PC-3 (cell line): ENCODE data around the gene PANK3.

Source experiments
- EZH2phosphoT487 ChIP-seq: fragments of 300-600 bp; sonication (generic); IDR thresholded peaks from 2 replicates; pipeline ENCODE4 v1.6.1; 2018; ENCODE audit warnings: mild to moderate bottlenecking, antibody characterized with exemption, low read length, borderline replicate concordance
- TF ChIP-seq, protein P1 (sequence below): fragments of 300-600 bp; sonication (generic); conservative IDR thresholded peaks from 2 replicates; pipeline ENCODE4 v1.5.1; 2017; ENCODE audit warnings: antibody characterized with exemption, low read depth, mild to moderate bottlenecking, low read length

DNA sequence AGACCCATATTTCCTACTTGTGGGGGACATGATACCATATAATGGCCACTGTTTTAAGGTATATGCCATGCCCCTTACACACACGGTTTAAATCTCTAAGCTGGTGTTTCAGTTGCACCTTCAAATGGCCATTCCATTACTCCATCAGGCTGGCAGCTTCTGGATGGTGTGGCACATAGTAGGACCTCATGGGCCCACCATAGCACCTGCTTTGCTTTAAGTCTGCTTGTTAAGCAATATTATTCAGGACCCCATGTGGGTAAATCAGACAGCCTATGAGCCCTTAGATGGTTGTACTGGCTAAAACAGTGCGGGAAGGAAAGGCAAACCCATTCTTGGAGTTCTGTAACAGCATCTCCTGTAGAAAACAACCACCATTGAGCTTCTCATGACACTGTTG, 27.4 kb upstream of the PANK3 start:
- TF ChIP-seq, protein P1, sequence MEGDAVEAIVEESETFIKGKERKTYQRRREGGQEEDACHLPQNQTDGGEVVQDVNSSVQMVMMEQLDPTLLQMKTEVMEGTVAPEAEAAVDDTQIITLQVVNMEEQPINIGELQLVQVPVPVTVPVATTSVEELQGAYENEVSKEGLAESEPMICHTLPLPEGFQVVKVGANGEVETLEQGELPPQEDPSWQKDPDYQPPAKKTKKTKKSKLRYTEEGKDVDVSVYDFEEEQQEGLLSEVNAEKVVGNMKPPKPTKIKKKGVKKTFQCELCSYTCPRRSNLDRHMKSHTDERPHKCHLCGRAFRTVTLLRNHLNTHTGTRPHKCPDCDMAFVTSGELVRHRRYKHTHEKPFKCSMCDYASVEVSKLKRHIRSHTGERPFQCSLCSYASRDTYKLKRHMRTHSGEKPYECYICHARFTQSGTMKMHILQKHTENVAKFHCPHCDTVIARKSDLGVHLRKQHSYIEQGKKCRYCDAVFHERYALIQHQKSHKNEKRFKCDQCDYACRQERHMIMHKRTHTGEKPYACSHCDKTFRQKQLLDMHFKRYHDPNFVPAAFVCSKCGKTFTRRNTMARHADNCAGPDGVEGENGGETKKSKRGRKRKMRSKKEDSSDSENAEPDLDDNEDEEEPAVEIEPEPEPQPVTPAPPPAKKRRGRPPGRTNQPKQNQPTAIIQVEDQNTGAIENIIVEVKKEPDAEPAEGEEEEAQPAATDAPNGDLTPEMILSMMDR = no peak
- no peak for TF ChIP-seq EZH2phosphoT487
